Measurements from ENCODE around the gene MYO7B.
A peak's percentile ranks its signal among the peaks of the same experiment; 100 is the strongest.

The MYO7B gene

GRCh38 chr2:127683056-127683455 is 147.6 kb downstream of the MYO7B start:
- H3K79me1 ChIP-seq (replicated peaks; ENCODE audit: low read length, poor library complexity, severe bottlenecking), result no peaks in the 10 kb centered on the region
- no peak overlapping the region for H4K8ac ChIP-seq (ENCODE audit: low read length)
- H3K27ac ChIP-seq (ENCODE audit: low read length, poor library complexity, severe bottlenecking), result no peak overlapping the region
- H3K18ac ChIP-seq (ENCODE audit: low read depth in 1 of 2, low read length in 2 of 2), result no peak overlapping the region
- no peak overlapping the region for H3K4ac ChIP-seq (ENCODE audit: low read depth in 1 of 2, low read length in 2 of 2)
- no peak overlapping the region for H3K14ac ChIP-seq (ENCODE audit: low read length in 2 of 2)
- H3K9me3 ChIP-seq (ENCODE audit: control insufficient read depth, low read length), result peaks cover 2% of the 10 kb centered on the region
- H3K4me2 ChIP-seq (ENCODE audit: low read length, poor library complexity, severe bottlenecking), result no peak overlapping the region
- no peak overlapping the region for H4K91ac ChIP-seq (ENCODE audit: low read length)
- H2BK15ac ChIP-seq (ENCODE audit: low read depth, poor library complexity, severe bottlenecking), result no peak overlapping the region
- no peak overlapping the region for H3K4me3 ChIP-seq (ENCODE audit: insufficient read depth in 1 of 2, low read depth in 1 of 2, low read length in 2 of 2)
- peaks cover 3% of the 10 kb centered on the region for H3K4me1 ChIP-seq (ENCODE audit: control insufficient read depth, insufficient read depth, low read depth, low read length)
- no peak overlapping the region for H2AK5ac ChIP-seq (ENCODE audit: low read length, severe bottlenecking)
- H3K36me3 ChIP-seq (ENCODE audit: control insufficient read depth in 1 of 2, insufficient read depth in 2 of 2, low read depth in 1 of 2, low read length in 2 of 2), result no peaks in the 10 kb centered on the region
- H2BK5ac ChIP-seq (ENCODE audit: low read depth, low read length, poor library complexity, severe bottlenecking), result no peak overlapping the region
- peaks cover 6 to 19% of the 10 kb centered on the region in 2 experiments for H3K27me3 ChIP-seq (ENCODE audit: control insufficient read depth in 1 of 2, insufficient read depth in 1 of 2, low read length in 2 of 2)
- no peak overlapping the region for H2AFZ ChIP-seq (ENCODE audit: low read depth, low read length)
- no peak overlapping the region for H3K9ac ChIP-seq (ENCODE audit: low read length)
- H2BK120ac ChIP-seq (ENCODE audit: low read depth, low read length), result no peak overlapping the region
- H2BK12ac ChIP-seq (ENCODE audit: low read length in 2 of 2), result no peak overlapping the region
- no peak overlapping the region for H3K23ac ChIP-seq (ENCODE audit: low read length in 2 of 2)
- no peak for DNase-seq

- H2BK15ac ChIP-seq (ENCODE audit: low read depth, poor library complexity, severe bottlenecking), result no peak overlapping the region
- H2AK5ac ChIP-seq (ENCODE audit: low read length, severe bottlenecking), result no peak overlapping the region
- H3K4ac ChIP-seq (ENCODE audit: low read depth in 1 of 2, low read length in 2 of 2), result peak overlapping the region in 1 of 2 experiments; percentile 13
- H3K9ac ChIP-seq (ENCODE audit: low read length), result no peak overlapping the region
- no peak overlapping the region for H3K4me3 ChIP-seq (ENCODE audit: insufficient read depth in 1 of 2, low read depth in 1 of 2, low read length in 2 of 2)
- no peaks in the 10 kb centered on the region for H3K79me1 ChIP-seq (replicated peaks; ENCODE audit: low read length, poor library complexity, severe bottlenecking)
- H3K4me1 ChIP-seq (ENCODE audit: control insufficient read depth, insufficient read depth, low read depth, low read length), result peaks cover 3% of the 10 kb centered on the region
- H2BK5ac ChIP-seq (ENCODE audit: low read depth, low read length, poor library complexity, severe bottlenecking), result no peak overlapping the region
- H4K8ac ChIP-seq (ENCODE audit: low read length), result peak overlapping the region; percentile 12
- H3K36me3 ChIP-seq (ENCODE audit: control insufficient read depth in 1 of 2, insufficient read depth in 2 of 2, low read depth in 1 of 2, low read length in 2 of 2), result no peaks in the 10 kb centered on the region
- H3K27me3 ChIP-seq (ENCODE audit: control insufficient read depth in 1 of 2, insufficient read depth in 1 of 2, low read length in 2 of 2), result peaks cover 0 to 12% of the 10 kb centered on the region in 2 experiments
- H3K23ac ChIP-seq (ENCODE audit: low read length in 2 of 2), result no peak overlapping the region
- peaks cover 9% of the 10 kb centered on the region for H3K9me3 ChIP-seq (ENCODE audit: control insufficient read depth, low read length)
- DNase-seq, result peak; percentile 62
- no peak overlapping the region for H2BK12ac ChIP-seq (ENCODE audit: low read length in 2 of 2)
- H3K14ac ChIP-seq (ENCODE audit: low read length in 2 of 2), result peak overlapping the region in 1 of 2 experiments; percentile 29
- H3K27ac ChIP-seq (ENCODE audit: low read length, poor library complexity, severe bottlenecking), result no peak overlapping the region
- no peak overlapping the region for H2BK120ac ChIP-seq (ENCODE audit: low read depth, low read length)
- no peak overlapping the region for H2AFZ ChIP-seq (ENCODE audit: low read depth, low read length)
- no peak overlapping the region for H3K4me2 ChIP-seq (ENCODE audit: low read length, poor library complexity, severe bottlenecking)
- H3K18ac ChIP-seq (ENCODE audit: low read depth in 1 of 2, low read length in 2 of 2), result peak overlapping the region in 1 of 2 experiments; percentile 31
- WGBS, result 51% methylated on average over 15 of the region's 15 CpGs
- H4K91ac ChIP-seq (ENCODE audit: low read length), result peak overlapping the region; percentile 57
Measured at GRCh38 chr2:127683757-127684156, 148.3 kb downstream of the MYO7B start.

- Histone ChIP-seq H3K79me1 (replicated peaks; ENCODE audit: low read length, poor library complexity, severe bottlenecking) (no peaks in the 10 kb centered on the region), H3K4me1 (ENCODE audit: control insufficient read depth, insufficient read depth, low read depth, low read length) (peaks cover 3% of the 10 kb centered on the region), H3K4ac (ENCODE audit: low read depth in 1 of 2, low read length in 2 of 2) (no peak overlapping the region), H2BK12ac (ENCODE audit: low read length in 2 of 2) (no peak overlapping the region), H3K18ac (ENCODE audit: low read depth in 1 of 2, low read length in 2 of 2) (no peak overlapping the region), H3K36me3 (ENCODE audit: control insufficient read depth in 1 of 2, insufficient read depth in 2 of 2, low read depth in 1 of 2, low read length in 2 of 2) (no peaks in the 10 kb centered on the region), H4K91ac (ENCODE audit: low read length) (no peak overlapping the region), H2BK15ac (ENCODE audit: low read depth, poor library complexity, severe bottlenecking) (peak overlapping the region; percentile 48), H2BK120ac (ENCODE audit: low read depth, low read length) (no peak overlapping the region), H2AFZ (ENCODE audit: low read depth, low read length) (no peak overlapping the region), H2AK5ac (ENCODE audit: low read length, severe bottlenecking) (no peak overlapping the region), H3K9ac (ENCODE audit: low read length) (no peak overlapping the region), H3K27ac (ENCODE audit: low read length, poor library complexity, severe bottlenecking) (no peak overlapping the region), H3K4me2 (ENCODE audit: low read length, poor library complexity, severe bottlenecking) (no peak overlapping the region), H4K8ac (ENCODE audit: low read length) (no peak overlapping the region), H2BK5ac (ENCODE audit: low read depth, low read length, poor library complexity, severe bottlenecking) (no peak overlapping the region), H3K4me3 (ENCODE audit: insufficient read depth in 1 of 2, low read depth in 1 of 2, low read length in 2 of 2) (no peak overlapping the region), H3K9me3 (ENCODE audit: control insufficient read depth, low read length) (peaks cover 11% of the 10 kb centered on the region), H3K14ac (ENCODE audit: low read length in 2 of 2) (no peak overlapping the region), H3K27me3 (ENCODE audit: control insufficient read depth in 1 of 2, insufficient read depth in 1 of 2, low read length in 2 of 2) (no peaks in the 10 kb centered on the region), H3K23ac (ENCODE audit: low read length in 2 of 2) (no peak overlapping the region)
- no peak for DNase-seq
- WGBS, result 81% methylated on average over 8 of the region's 8 CpGs
Measured at GRCh38 chr2:127685410-127686080, 150.1 kb downstream of the MYO7B start.

All from mesenchymal stem cell (in vitro differentiated cells and primary cell).